ENCODE results near the gene SLC66A2.

GRCh38 chr18:79869591-79870300, 81.7 kb downstream of the SLC66A2 start:
- TF ChIP-seq POLR2A (IDR thresholded peaks at IDR 0.05) (no peak), CTCF (IDR thresholded peaks at IDR 0.05) (no peak)
